K562 treated with DMSO at 1 percent for 48 hours (cell line): ENCODE measurements around the gene PACRGL. TPM values are rescaled to one million over a fixed set of nuclear protein-coding genes. Genes with fewer than 3 reads are reported as not detected.

Source experiments
- total RNA-seq: library from RNA; unstranded; fragments of 300-600 nt; gene quantifications from 2 replicates; pipeline ENCODE4 v1.2.3, GENCODE V29; 2022; ENCODE audit warnings: low replicate concordance; ENCODE audit errors: extremely low read depth

PACRGL gene
- not detected in 2 replicates for total RNA-seq

GRCh38 chr4:20700007-20700761, at the start of gene PACRGL:
Gene PACRGL (plus strand): TSS chr4:20700458. CDS start chr4:20704482, 4,024 bp downstream.

